Immature natural killer cell (primary cell): Measurements from ENCODE around the gene PARD3B. TPM values are rescaled to one million over a fixed set of nuclear protein-coding genes. Genes with fewer than 3 reads are reported as not detected.

Source experiments
- DNase-seq, 3 donors: peaks; one replicate each; pipeline ENCODE4 v3.0.0; 2022; ENCODE audit warnings: mixed read lengths in 1 of 3
- H3K27ac Mint-ChIP-seq, 6 donors: one replicate each; pipeline ENCODE4 v1.8.0; 2020; ENCODE audit warnings: mixed read lengths in 6 of 6, mild to moderate bottlenecking in 5 of 6, inconsistent platforms in 4 of 6, moderate library complexity in 3 of 6
- H3K27me3 Mint-ChIP-seq, 3 donors: one replicate each; pipeline ENCODE4 v1.8.0; 2020 to 2021; ENCODE audit warnings: low read depth in 3 of 3, mild to moderate bottlenecking in 3 of 3, mixed read lengths in 3 of 3, moderate library complexity in 3 of 3, inconsistent platforms in 1 of 3
- H3K36me3 Mint-ChIP-seq, 3 donors: one replicate each; pipeline ENCODE4 v1.8.0; 2020; ENCODE audit warnings: mixed read lengths in 3 of 3, inconsistent platforms in 2 of 3, mild to moderate bottlenecking in 2 of 3
- H3K4me1 Mint-ChIP-seq, 2 donors: one replicate each; pipeline ENCODE4 v1.8.0; 2020; ENCODE audit warnings: inconsistent platforms in 2 of 2, mild to moderate bottlenecking in 2 of 2, mixed read lengths in 2 of 2, moderate library complexity in 1 of 2
- H3K4me3 Mint-ChIP-seq, 5 donors: one replicate each; pipeline ENCODE4 v1.8.0; 2020; ENCODE audit warnings: mild to moderate bottlenecking in 5 of 5, mixed read lengths in 5 of 5, inconsistent platforms in 3 of 5, moderate library complexity in 3 of 5
- H3K9me3 Mint-ChIP-seq, 6 donors: one replicate each; pipeline ENCODE4 v1.8.0; 2020; ENCODE audit warnings: mild to moderate bottlenecking in 6 of 6, mixed read lengths in 6 of 6, inconsistent platforms in 4 of 6, moderate library complexity in 3 of 6
- polyA plus RNA-seq, 3 donors: library from polyadenylated mRNA; unstranded; fragments of 300-500 nt; fragmentation: Illumina TruSeq; gene quantifications; one replicate each; pipeline ENCODE4 v1.2.3, GENCODE V29; 2021

The PARD3B gene
- polyA plus RNA-seq, 3 donors from 2014 or later: not detected

- H3K9me3 Mint-ChIP-seq: no peaks in the 10 kb centered on the region
- H3K36me3 Mint-ChIP-seq: no peaks in the 10 kb centered on the region
- H3K27ac Mint-ChIP-seq: no peak overlapping the region
- H3K27me3 Mint-ChIP-seq: peaks cover 2 to 4% (median 2%) of the 10 kb centered on the region in 3 donors
- no peak overlapping the region for H3K4me3 Mint-ChIP-seq
- H3K4me1 Mint-ChIP-seq: no peaks in the 10 kb centered on the region
- DNase-seq: no peak
These were observed 1037.1 kb downstream of the PARD3B start for GRCh38 chr2:205582366-205582765.

GRCh38 chr2:205585449-205586383, 1040.4 kb downstream of the PARD3B start:
- H3K27ac Mint-ChIP-seq: no peak overlapping the region
- no peak for DNase-seq
- H3K27me3 Mint-ChIP-seq: peaks cover 0 to 5% (median 0%) of the 10 kb centered on the region in 3 donors
- peaks cover 0 to 2% (median 0%) of the 10 kb centered on the region in 6 donors for H3K9me3 Mint-ChIP-seq
- no peaks in the 10 kb centered on the region for H3K36me3 Mint-ChIP-seq
- no peak overlapping the region for H3K4me3 Mint-ChIP-seq
- H3K4me1 Mint-ChIP-seq: no peaks in the 10 kb centered on the region

DNA sequence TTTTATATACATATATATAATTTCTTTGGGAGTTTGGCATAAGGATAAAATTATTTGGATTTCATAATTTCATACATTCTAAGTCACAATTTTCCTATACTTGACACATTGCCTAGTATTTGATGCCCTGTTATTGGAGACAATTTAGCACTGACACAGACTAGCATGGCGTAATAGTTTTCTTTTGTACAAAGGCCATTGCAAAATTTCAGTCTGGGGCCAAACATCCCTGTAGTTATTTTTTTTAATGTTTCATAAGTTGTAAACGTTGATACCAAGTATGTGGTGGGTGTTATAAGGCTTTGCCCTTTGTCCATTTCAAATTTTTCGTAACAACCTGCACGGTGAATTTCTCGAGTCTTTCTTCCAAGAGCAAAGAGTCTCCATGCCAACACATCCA, 1041.4 kb downstream of the PARD3B start:
- Mint-ChIP-seq H3K4me3 (no peak overlapping the region), H3K27ac (no peak overlapping the region), H3K27me3 (peaks cover 0 to 5% (median 0%) of the 10 kb centered on the region in 3 donors), H3K9me3 (peaks cover 0 to 2% (median 0%) of the 10 kb centered on the region in 6 donors), H3K4me1 (no peaks in the 10 kb centered on the region), H3K36me3 (no peaks in the 10 kb centered on the region)
- no peak for DNase-seq

GRCh38 chr2:205589479-205589878, 1044.2 kb downstream of the PARD3B start:
- Mint-ChIP-seq H3K27me3 (peaks cover 0 to 3% (median 0%) of the 10 kb centered on the region in 3 donors), H3K27ac (no peak overlapping the region), H3K36me3 (no peaks in the 10 kb centered on the region), H3K4me3 (no peak overlapping the region), H3K4me1 (no peaks in the 10 kb centered on the region), H3K9me3 (peaks cover 0 to 2% (median 0%) of the 10 kb centered on the region in 6 donors)
- DNase-seq: no peak

GRCh38 chr2:205590759-205591158, 1045.5 kb downstream of the PARD3B start:
- H3K4me1 Mint-ChIP-seq: no peaks in the 10 kb centered on the region
- H3K27me3 Mint-ChIP-seq: peaks cover 0 to 3% (median 1%) of the 10 kb centered on the region in 3 donors
- no peaks in the 10 kb centered on the region for H3K36me3 Mint-ChIP-seq
- peaks cover 0 to 6% (median 0%) of the 10 kb centered on the region in 6 donors for H3K9me3 Mint-ChIP-seq
- H3K4me3 Mint-ChIP-seq: no peak overlapping the region
- DNase-seq: no peak
- H3K27ac Mint-ChIP-seq: no peak overlapping the region

DNA sequence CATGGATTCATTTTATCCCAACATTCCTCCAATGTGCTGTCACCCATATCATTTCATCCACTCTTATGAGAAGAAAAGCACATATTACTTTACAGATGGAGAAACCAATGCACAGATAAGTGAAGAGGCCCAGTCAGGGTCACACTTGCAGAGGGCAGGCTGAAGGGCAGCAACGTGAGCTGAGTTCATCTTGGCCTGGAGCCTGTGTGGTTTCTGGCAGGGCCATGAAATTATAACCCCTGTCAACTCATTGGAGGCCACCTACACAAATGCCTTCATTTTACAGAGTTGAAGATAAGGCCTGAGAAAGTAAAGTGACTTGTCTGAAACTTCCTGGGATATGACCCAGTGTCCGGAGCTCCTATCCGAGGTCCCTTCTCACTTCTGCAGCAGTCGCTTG, 1048.6 kb downstream of the PARD3B start:
- no peaks in the 10 kb centered on the region for H3K4me1 Mint-ChIP-seq
- peaks cover 0 to 9% (median 0%) of the 10 kb centered on the region in 6 donors for H3K9me3 Mint-ChIP-seq
- H3K27ac Mint-ChIP-seq: no peak overlapping the region
- H3K27me3 Mint-ChIP-seq: peaks cover 0 to 1% (median 0%) of the 10 kb centered on the region in 3 donors
- DNase-seq: no peak
- no peaks in the 10 kb centered on the region for H3K36me3 Mint-ChIP-seq
- no peak overlapping the region for H3K4me3 Mint-ChIP-seq

DNA sequence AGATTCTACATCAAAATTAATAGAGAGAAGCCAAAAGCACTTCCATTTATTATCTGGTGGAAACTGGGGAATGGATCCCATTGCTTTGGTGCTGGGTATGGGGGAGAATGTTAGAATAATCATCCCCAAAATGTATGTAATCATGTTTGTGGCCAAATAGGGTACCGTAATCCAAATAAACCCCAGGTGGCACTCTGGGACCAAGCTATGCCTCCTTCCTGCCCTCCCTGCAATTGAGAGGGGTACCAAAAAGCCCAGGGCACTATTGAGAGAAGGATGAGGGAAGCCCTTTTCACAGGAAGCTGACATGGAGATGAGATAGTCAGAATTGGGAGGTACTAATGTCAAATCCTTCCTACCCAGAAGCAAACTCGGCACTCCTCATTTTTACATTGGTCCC, 1051.3 kb downstream of the PARD3B start:
- DNase-seq: no peak
- H3K27me3 Mint-ChIP-seq: peaks cover 0 to 1% (median 0%) of the 10 kb centered on the region in 3 donors
- no peak overlapping the region for H3K27ac Mint-ChIP-seq
- no peaks in the 10 kb centered on the region for H3K36me3 Mint-ChIP-seq
- no peak overlapping the region for H3K4me3 Mint-ChIP-seq
- no peaks in the 10 kb centered on the region for H3K4me1 Mint-ChIP-seq
- peaks cover 0 to 7% (median 0%) of the 10 kb centered on the region in 6 donors for H3K9me3 Mint-ChIP-seq

GRCh38 chr2:205605638-205606304, 1060.5 kb downstream of the PARD3B start:
- no peak overlapping the region for H3K4me3 Mint-ChIP-seq
- no peak for DNase-seq
- H3K4me1 Mint-ChIP-seq: no peaks in the 10 kb centered on the region
- peaks cover 0 to 14% (median 6%) of the 10 kb centered on the region in 6 donors for H3K9me3 Mint-ChIP-seq
- H3K36me3 Mint-ChIP-seq: no peaks in the 10 kb centered on the region
- no peak overlapping the region for H3K27ac Mint-ChIP-seq
- peaks cover 2 to 5% (median 4%) of the 10 kb centered on the region in 3 donors for H3K27me3 Mint-ChIP-seq

DNA sequence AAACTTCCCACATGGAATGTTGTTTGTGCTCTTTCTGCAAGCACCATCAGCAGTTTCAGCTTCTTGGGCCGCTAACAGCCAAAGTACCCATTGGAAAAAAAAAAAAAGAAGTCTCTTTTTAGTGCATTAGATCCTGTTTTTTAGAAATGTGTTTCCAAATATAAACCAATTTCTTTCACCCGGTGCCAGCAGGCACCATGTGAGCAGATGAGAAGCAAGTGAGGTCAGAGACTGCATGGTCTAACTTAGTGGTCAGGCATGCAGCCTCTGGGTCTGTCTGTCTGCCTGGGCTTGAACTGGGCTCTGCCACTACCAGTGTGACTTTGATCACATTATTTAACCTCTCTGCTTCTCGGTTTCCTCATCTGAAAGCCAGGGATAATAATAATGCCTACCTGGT, 1061.9 kb downstream of the PARD3B start:
- DNase-seq: no peak
- H3K27me3 Mint-ChIP-seq: peaks cover 2 to 5% (median 4%) of the 10 kb centered on the region in 3 donors
- H3K36me3 Mint-ChIP-seq: no peaks in the 10 kb centered on the region
- no peak overlapping the region for H3K27ac Mint-ChIP-seq
- no peak overlapping the region for H3K4me3 Mint-ChIP-seq
- peaks cover 0 to 12% (median 6%) of the 10 kb centered on the region in 6 donors for H3K9me3 Mint-ChIP-seq
- H3K4me1 Mint-ChIP-seq: no peaks in the 10 kb centered on the region

DNA sequence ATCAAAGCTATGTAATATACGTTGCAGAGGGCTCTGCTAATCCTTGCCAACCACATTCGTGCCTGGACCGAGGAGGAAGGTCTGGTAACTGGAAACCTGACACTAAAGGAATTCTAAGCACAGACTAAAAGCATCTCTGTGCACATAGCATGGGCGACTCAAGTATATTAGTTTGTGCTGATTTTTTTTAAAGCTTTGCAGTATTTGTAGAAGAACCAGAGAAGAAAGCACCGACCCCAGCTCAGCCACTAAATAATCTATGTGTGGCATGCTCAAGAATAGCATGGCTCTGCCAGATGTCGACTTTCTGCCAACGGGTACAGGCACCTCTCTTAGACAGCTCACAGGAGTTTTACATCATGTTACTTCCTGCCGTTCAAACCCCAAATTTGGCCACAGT, 1063.8 kb downstream of the PARD3B start:
- Mint-ChIP-seq H3K4me3 (no peak overlapping the region), H3K27me3 (peaks cover 2 to 6% (median 3%) of the 10 kb centered on the region in 3 donors)

DNA sequence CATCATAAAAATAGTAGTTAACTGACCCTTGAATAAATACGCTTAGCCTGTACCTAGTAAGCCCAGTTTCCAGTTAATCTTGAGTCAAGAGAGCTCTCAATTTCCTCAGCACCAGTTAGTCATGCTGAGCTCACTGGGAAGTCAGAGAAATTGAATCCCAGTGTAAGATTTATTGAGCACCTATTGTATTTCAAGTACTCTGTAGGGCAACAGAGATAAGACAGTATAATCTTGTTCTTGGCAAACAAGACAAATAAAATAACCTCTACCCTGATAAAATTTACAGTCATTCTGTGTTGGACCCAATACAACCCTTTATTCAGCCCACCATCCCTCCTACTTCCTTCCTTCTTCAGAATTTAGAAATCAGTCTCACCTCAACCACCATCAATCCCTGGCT, 1065.2 kb downstream of the PARD3B start:
- H3K36me3 Mint-ChIP-seq: no peaks in the 10 kb centered on the region
- no peak overlapping the region for H3K4me3 Mint-ChIP-seq
- H3K27ac Mint-ChIP-seq: no peak overlapping the region
- H3K27me3 Mint-ChIP-seq: peaks cover 2 to 6% (median 3%) of the 10 kb centered on the region in 3 donors
- H3K4me1 Mint-ChIP-seq: no peaks in the 10 kb centered on the region
- H3K9me3 Mint-ChIP-seq: peaks cover 0 to 5% (median 2%) of the 10 kb centered on the region in 6 donors
- no peak for DNase-seq

More for the DNA sequence above, 1063.8 kb downstream of the PARD3B start:
- H3K36me3 Mint-ChIP-seq: no peaks in the 10 kb centered on the region
- no peak overlapping the region for H3K27ac Mint-ChIP-seq
- H3K4me1 Mint-ChIP-seq: no peaks in the 10 kb centered on the region
- no peak for DNase-seq
- H3K9me3 Mint-ChIP-seq: peaks cover 0 to 12% (median 1%) of the 10 kb centered on the region in 6 donors

- no peak for DNase-seq
- Mint-ChIP-seq H3K27me3 (peaks cover 3 to 6% (median 4%) of the 10 kb centered on the region in 3 donors), H3K4me1 (no peaks in the 10 kb centered on the region), H3K4me3 (peak overlapping the region in 1 of 5 donors; percentile 33), H3K36me3 (no peaks in the 10 kb centered on the region), H3K27ac (no peak overlapping the region), H3K9me3 (peaks cover 0 to 4% (median 0%) of the 10 kb centered on the region in 6 donors)
These were observed 1067.4 kb downstream of the PARD3B start for GRCh38 chr2:205612636-205613035.

- Mint-ChIP-seq H3K4me3 (no peak overlapping the region), H3K27me3 (peaks cover 2 to 4% (median 2%) of the 10 kb centered on the region in 3 donors), H3K9me3 (peaks cover 0 to 4% (median 0%) of the 10 kb centered on the region in 6 donors), H3K36me3 (no peaks in the 10 kb centered on the region), H3K4me1 (no peaks in the 10 kb centered on the region), H3K27ac (no peak overlapping the region)
- DNase-seq: no peak
These were observed 1068.8 kb downstream of the PARD3B start for GRCh38 chr2:205613970-205614559.
